ENCODE data around the gene TRIM2. TPM values are rescaled to one million over a fixed set of nuclear protein-coding genes. Genes with fewer than 3 reads are reported as not detected.

Gene TRIM2
- total RNA-seq, 2 experiments from 2014 or later: 0.63 to 1.4 TPM

- H3K4me3 Mint-ChIP-seq: no peak overlapping the region
- ChIA-PET POLR2A (no interaction called here), CTCF (interaction anchor here (2.0 kb wide), 1 partner anchor 14 kb away, joined by 4 read pairs; no protein-coding TSS in a partner anchor)
- H3K4me1 Mint-ChIP-seq (ENCODE audit: low read depth): no peaks in the 10 kb centered on the region
- no peak overlapping the region for H3K27ac Mint-ChIP-seq
- H3K27me3 Mint-ChIP-seq: peaks cover 15% of the 10 kb centered on the region
- DNase-seq: no peak
- no peak for ATAC-seq
- H3K9me3 Mint-ChIP-seq: no peaks in the 10 kb centered on the region
- no peaks in the 10 kb centered on the region for H3K36me3 Mint-ChIP-seq (ENCODE audit: low read depth)
- intact Hi-C loops (cut with micrococcal nuclease): no loop called here
- no peak for TF ChIP-seq CTCF (IDR thresholded peaks at IDR 0.05)
Measured at GRCh38 chr4:153169776-153170175, 34.5 kb upstream of the TRIM2 start.

- peaks cover 13% of the 10 kb centered on the region for H3K27me3 Mint-ChIP-seq
Measured at GRCh38 chr4:153170407-153170806, 33.8 kb upstream of the TRIM2 start.

GRCh38 chr4:153174821-153175567 lies 29.2 kb upstream of the TRIM2 start:
- intact Hi-C loops (cut with micrococcal nuclease): no loop called here
- no peak for DNase-seq
- Mint-ChIP-seq H3K4me1 (ENCODE audit: low read depth) (no peaks in the 10 kb centered on the region), H3K4me3 (no peak overlapping the region), H3K9me3 (no peaks in the 10 kb centered on the region), H3K27ac (no peak overlapping the region), H3K27me3 (no peaks in the 10 kb centered on the region), H3K36me3 (ENCODE audit: low read depth) (no peaks in the 10 kb centered on the region)
- CTCF ChIA-PET: no interaction called here
- no peak for TF ChIP-seq CTCF (IDR thresholded peaks at IDR 0.05)
- no peak for ATAC-seq
- POLR2A ChIA-PET: no interaction called here

More at GRCh38 chr4:153170407-153170806, 33.8 kb upstream of the TRIM2 start:
- DNase-seq (no peak), ATAC-seq (no peak)
- Mint-ChIP-seq H3K27ac (no peak overlapping the region), H3K4me3 (no peak overlapping the region), H3K36me3 (ENCODE audit: low read depth) (no peaks in the 10 kb centered on the region), H3K4me1 (ENCODE audit: low read depth) (no peaks in the 10 kb centered on the region), H3K9me3 (no peaks in the 10 kb centered on the region)
- ChIA-PET CTCF (interaction anchor here (2.0 to 3.4 kb wide), 2 partner anchors 10 to 14 kb away, joined by 4 to 11 read pairs; no protein-coding TSS in a partner anchor), POLR2A (interaction anchor here (1.0 to 1.1 kb wide), 2 partner anchors 9 to 16 kb away, joined by 3 to 4 read pairs; no protein-coding TSS in a partner anchor)
- TF ChIP-seq CTCF (IDR thresholded peaks at IDR 0.05): no peak
- intact Hi-C loops (cut with micrococcal nuclease): no loop called here

GRCh38 chr4:153176938-153177337 lies 27.3 kb upstream of the TRIM2 start:
- ChIA-PET CTCF (interaction anchor here (0.7 kb wide), 1 partner anchor 86 kb away, joined by 3 read pairs; no protein-coding TSS in a partner anchor), POLR2A (no interaction called here)
- Mint-ChIP-seq H3K4me3 (no peak overlapping the region), H3K9me3 (no peaks in the 10 kb centered on the region), H3K27me3 (no peaks in the 10 kb centered on the region), H3K27ac (no peak overlapping the region), H3K36me3 (ENCODE audit: low read depth) (no peaks in the 10 kb centered on the region), H3K4me1 (ENCODE audit: low read depth) (no peaks in the 10 kb centered on the region)
- intact Hi-C loops (cut with micrococcal nuclease): no loop called here
- TF ChIP-seq CTCF (IDR thresholded peaks at IDR 0.05): no peak
- ATAC-seq (no peak), DNase-seq (no peak)

GRCh38 chr4:153177841-153178240 lies 26.4 kb upstream of the TRIM2 start:
- ATAC-seq (no peak), DNase-seq (no peak)
- Mint-ChIP-seq H3K27me3 (no peaks in the 10 kb centered on the region), H3K4me1 (ENCODE audit: low read depth) (no peaks in the 10 kb centered on the region), H3K27ac (no peak overlapping the region), H3K9me3 (no peaks in the 10 kb centered on the region), H3K36me3 (ENCODE audit: low read depth) (no peaks in the 10 kb centered on the region), H3K4me3 (no peak overlapping the region)
- POLR2A ChIA-PET: no interaction called here
- CTCF ChIA-PET: interaction anchor here (0.8 to 1.0 kb wide), 2 partner anchors 14 to 138 kb away, joined by 3 read pairs; no protein-coding TSS in a partner anchor
- TF ChIP-seq CTCF (IDR thresholded peaks at IDR 0.05): no peak
- intact Hi-C loops (cut with micrococcal nuclease): no loop called here

Data from activated CD8-positive, alpha-beta T cell treated with anti-CD3 and anti-CD28 coated beads for 36 hours (primary cell).